HG03108 (cell line): Measurements from ENCODE around the gene TRMT44.
"Not testable (repeated sequence)": the region's sequence is repeated elsewhere in the genome, so short reads cannot be mapped to it uniquely, and the experiment has no call there.

ENCODE experiments used
- ATAC-seq: cut with Tn5 transposase; IDR thresholded peaks from one replicate; pipeline ENCODE4 v1.9.1; 2021; ENCODE audit warnings: moderate library complexity; ENCODE audit not compliant: unreplicated experiment

The TRMT44 gene

DNA sequence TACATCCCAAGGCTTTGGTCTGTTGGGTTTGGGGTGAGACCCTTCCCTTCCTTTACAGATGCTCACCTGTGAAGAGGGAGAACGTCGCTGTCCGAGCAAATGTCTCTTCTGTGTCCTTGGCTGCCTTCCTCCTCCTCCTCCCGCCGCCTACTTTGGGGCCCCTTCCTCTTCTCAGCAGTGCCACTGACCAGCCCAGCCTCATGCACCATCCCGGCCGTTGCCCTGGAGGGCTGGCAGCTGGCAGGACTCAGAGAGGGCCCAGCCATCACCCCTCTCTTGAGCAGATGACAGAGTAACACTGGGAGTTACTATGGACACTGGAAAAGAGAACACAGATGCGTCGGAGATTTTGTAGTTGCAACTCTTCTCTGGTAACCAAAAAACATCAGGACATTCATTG lies 68.2 kb downstream of the TRMT44 start:
- ATAC-seq, result no peak

DNA sequence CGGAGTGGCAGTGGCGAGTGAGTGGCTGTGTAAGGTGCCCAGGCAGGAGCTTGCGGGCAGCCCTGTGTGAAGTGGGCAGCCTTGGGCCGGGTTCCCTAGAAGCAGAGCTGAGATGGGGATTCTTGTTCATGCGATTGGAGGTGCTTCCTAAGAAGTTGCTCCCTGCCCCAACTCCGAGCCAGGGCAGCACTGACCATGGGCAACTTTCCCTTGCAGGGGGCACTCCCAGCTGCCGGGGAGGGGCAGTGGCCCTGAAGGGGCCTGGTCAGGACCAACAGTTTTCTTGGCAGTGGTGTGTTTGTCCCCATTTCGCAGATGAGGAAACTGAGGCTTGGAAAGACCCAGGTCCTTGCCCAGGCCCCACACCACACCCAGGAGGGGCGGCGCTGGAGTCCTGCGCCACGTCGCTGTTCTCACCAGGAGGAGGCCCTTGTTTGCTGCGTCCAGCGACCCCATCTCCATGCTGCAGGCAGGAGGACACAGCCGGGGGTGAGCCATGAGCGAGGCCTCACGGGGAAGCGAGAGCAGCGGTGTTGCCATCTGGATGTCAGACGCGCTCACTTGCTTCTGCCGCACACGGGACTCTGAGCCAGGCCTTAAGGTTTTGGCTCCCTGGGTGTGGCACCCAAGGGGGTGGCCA lies 68.9 kb downstream of the TRMT44 start:
- no peak for ATAC-seq

DNA sequence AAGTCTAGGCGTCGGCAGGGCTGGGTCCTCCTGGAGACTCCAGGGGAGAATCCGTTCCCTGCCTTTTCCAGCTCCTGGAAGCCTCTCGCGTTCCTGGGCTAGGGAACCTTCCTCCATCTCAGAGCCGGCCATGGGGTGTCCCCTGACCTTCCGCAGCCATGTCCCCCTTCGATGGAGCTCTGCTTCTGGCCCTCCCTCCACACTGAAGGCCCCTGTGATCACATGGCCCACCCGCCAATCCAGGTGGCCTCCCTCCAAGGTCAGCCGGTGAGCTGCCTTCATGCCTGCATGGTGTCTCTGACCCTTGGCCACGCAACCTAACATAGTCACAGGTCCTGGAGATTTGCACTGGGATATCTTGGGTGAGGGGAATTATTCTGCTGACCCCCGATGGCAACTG lies 69.6 kb downstream of the TRMT44 start:
- ATAC-seq, result no peak

DNA sequence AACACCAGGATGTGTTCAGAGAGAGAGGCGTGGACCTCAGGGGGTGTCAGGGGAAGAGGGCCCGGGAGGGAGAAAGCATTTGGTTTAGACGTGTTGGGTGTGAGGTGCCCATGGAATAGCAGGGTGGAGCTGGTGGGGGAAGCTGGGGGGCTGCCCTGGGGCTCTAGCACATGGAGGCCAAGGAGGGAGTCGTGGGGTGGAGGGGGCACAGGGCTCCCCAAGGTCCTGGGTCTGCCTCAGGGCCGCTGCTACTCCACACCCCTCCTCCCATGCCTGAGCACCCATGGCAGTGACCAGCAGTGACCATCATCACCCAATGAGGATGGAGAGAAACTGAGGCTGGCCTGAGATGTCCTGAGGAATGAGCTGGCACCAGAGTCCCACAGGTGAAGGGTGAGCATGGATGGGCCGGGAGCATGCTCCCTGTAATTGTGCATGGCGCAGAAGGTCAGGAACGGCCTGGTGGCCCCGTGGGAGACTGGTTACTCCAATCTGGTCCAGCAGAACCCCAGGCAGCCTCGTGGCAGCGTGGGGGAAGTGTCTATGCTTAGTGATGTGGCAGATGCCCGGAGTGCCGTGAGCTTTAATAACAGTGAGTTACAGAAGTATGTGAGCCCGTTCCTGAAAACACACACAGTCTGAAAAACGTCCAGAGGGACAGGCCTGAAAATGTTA lies 70.2 kb downstream of the TRMT44 start:
- no peak for ATAC-seq

DNA sequence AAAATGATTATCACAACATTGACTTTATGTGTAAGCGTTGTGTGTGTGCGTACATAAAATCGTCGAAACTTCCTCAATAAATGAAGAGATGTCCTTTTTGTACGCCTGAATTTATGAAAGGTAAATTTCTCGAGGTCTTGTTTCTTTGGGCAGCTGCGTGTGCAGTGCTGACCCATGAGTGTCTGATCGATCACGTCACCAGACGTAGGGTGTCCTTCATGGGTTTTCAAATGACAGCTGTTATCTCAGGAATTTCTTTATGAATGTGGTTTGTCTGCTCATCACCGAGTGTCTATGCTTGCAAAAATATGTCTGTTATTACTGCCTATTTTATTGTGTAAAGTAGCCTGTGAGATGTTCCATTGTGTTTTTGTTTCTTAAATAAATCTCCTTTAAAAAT lies 71.9 kb downstream of the TRMT44 start:
- no peak for ATAC-seq

DNA sequence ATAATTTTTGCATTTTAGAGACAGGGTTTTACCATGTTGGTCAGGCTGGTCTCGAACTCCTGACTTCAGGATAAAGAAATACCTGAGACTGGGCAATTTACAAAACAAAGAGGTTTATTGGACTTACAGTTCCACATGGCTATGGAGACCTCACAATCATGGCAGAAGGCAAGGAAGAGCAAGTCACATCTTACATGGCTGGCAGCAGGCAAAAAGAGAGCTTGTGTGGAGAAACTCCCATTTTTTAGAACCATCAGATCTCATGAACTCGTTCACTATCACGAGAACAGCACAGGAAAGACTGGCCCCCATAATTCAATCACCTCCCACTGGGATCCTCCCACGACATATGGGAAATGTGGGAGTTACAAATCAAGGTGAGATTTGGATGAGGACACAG lies 72.5 kb downstream of the TRMT44 start:
- ATAC-seq, result not testable (repeated sequence)

DNA sequence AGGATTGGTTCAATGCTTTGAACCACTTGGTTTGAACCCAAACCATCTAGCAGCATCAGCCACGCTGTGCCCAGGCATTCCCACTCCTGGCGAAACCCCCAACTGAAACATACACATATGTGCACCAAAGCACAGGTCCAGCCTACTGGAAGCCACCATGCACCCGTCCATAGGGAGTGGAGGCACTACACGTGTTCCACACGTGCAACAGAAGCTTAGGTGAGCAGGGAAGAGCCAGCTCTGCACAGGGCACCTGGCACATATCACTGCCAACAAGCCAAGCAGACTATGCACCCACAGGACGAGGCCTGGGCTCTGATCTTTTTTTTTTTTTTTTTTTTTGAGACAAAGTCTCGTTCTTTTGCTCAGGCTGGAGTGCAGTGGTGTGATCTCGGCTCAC lies 73.4 kb downstream of the TRMT44 start:
- ATAC-seq, result no peak

DNA sequence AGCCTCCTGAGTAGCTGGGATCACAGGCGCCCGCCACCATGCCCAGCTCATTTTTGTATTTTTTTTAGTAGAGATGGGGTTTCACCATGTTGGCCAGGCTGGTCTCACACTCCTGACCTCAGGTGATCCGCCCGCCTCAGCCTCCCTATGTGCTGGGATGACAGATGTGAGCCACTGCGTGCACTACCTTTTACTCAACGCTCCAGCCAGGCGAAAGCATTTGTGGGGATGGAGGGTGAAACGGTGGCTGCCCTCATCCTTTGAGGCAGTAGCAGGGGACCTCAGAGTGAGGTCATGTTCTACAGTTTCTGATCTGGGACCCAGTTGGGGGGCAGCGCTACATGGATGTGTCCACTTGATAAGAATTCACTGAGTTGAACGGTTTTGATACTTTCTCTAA lies 73.8 kb downstream of the TRMT44 start:
- no peak for ATAC-seq

DNA sequence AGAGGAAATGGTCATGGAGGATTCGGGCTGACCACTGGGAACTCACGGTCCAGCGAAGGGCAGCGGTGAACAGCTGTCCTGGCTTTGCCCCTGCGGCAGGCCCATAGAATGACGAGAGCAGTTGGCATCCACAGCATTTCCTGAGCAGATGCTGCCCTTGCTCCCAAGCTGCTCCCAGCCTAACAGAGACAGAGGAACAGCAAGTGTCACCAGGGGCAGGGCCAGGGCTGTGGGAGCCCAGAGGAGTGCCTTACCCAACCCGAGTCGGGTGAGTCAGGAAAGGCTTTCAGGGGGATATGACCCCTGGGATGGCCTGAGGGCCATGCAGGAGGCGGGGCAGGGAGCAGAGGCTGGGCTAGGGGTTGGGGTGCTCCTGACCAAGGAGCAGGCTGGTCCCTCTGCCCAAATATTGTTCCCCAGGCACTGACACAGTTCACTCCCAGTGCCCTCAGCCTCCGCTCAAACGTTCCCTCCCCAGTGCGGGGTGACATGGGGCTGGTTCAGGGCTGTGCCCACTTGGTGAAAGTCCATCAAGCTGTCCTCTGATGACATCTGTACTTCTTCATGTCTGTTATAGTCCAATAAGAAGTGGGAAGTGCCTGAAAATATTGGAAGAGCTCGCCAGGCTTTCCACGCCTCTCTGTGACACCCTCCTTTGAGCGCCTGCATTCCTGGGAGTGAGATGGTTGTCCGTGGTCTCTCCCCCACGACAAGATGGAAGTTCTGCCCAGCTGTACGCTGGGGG lies 74.9 kb downstream of the TRMT44 start:
- ATAC-seq, result no peak

DNA sequence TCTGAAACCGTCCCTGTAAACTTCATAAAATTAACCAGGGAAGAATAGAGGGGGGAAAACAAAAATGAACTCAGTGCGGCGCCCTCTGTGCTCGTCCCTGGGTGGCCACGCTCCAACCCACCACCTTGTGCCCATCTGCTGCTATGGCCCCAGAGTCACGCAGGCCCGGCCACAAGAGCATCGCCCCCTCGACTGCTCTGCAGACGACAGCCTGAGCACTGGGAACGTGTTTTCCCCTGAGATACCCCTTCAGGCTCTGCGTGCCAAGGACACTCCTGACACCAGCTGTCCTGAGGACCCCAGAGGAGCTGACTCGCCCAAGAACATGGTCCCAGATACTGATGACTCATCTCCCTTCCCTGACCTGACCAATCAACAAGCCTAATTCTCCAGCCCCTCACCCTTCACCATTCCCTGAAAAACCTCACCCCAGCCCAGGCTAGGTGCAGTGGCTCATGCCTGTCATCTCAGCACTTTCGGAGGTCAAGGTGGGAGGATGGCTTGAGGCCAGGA lies 75.5 kb downstream of the TRMT44 start:
- ATAC-seq, result no peak

DNA sequence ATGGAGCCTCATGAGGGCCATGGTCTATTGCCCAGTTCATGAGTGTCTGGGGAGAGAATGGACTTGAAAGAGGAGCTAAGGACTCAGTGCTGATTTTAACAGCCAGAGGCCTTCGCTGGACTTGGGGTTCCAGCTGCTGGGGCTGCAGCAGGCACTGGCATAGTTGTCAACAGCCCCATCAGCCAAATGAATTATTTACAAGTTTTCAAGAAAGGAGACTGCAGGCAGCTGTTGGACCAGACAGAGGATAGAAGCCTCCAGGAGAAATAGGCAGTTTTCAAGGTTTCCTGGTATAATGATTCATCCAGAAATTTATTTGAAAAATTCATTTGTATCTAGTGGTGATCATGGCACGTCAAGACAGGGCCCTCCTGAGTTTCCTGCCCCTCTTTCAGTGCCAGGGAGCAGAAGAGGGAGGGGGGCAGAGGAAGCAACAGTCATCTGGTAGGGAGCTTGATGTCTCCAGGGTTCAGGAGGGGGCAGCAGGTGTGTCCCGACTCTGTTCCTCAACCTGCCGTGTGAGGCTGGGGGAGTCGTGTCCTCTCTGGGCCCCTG lies 76.5 kb downstream of the TRMT44 start:
- ATAC-seq, result no peak

DNA sequence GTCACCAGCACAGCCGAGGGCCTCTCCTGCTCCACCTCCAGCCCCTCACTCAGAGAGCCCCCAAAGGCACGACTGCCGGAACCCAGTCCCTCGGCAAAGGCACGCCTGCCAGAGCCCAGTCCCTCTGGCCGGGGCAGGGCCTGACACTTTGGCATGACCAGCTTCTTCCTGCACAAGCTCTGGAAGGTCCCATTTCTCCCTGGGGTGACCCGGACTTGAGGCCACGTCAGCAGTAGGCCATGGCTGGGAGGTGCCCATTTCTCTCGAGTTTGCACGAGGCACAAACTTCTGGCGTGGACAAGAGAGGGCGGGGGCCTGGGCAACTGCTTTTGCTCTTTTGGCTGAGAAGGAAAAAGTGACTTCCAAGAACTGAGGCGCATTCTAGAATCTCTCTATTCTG lies 77.4 kb downstream of the TRMT44 start:
- ATAC-seq, result no peak

DNA sequence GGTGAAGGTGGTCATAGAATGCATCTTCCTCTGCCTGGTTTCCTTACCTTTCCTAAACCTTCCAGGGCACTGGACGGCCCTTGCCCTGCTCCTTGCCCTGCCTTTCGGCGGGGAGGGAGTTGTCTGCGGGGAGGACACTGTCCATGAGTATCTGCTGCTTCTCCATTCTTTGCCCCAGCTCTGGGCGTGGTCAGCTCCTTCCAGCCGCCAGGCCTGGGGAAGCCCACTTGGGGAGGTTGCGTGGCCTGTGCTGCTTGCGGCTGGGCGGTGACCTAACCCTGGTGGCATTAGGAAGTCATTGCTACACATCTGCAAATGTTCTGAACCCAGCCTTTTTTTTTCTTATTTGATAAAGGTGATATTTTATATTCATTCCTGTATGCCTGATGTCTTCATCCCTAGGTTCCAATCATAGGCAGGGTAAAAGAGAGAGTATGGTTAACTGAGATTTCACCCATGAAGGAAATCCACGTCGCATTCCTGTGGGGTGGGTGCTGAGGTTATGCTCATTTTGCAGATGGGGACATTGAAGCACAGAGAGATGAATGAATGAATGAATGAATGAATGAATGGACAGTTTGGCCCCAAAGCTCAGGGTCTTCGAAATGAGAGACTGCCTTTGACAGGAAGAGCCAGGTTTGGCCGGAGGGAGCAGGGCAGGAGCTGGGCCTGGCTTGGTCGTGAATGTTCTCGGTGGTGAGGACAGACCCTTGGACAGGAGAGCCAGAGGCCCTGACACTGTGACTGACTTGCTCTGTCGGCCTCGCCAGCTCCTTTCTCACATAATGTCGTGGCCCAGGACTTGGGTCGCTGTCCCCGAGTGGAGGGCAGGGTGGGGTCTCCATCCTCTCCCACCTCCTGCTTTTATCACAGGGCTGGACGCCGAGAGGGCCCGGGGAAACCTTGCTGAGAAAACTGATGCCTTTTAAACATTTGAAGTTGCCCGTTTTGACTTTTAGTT lies 81.9 kb downstream of the TRMT44 start:
- no peak for ATAC-seq

DNA sequence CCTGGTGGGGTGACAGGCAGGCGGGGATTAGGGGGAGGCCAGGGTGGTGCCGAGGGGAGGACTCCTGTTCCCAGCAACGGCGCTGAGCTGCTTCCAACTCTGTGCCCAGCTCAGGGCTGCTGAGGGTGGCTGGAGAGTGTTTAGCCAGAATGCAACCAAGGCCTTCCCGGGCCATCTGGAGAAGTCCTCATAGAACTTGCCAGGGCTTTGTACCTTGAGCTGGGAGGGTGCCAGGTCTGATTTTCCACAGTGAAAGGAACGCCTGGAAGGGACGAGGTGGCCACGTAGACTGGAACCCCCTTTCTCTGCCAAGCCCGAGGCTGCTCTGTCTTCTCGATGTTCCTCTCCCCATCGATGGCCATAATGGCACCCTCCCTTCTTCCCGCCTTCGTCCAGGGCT lies 82.6 kb downstream of the TRMT44 start:
- no peak for ATAC-seq

DNA sequence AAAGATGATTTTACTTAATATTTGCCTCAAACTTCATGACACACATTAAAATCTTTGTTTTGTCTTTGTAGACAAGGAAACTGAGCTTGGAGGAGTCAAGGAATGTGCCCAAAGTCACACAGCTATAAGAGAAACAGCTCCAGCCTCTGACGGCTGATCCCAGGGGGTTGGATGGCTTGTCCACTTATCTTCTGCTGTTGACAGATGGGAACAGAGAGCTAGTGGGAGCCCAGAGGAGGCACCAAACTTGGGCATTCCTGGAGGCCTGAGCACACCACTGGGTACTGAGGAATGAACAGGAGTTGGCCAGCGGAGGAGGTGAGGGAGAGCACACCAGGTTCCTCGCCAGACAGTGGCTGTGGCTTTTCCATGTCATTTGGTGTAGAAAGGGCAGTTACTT lies 83.2 kb downstream of the TRMT44 start:
- no peak for ATAC-seq

DNA sequence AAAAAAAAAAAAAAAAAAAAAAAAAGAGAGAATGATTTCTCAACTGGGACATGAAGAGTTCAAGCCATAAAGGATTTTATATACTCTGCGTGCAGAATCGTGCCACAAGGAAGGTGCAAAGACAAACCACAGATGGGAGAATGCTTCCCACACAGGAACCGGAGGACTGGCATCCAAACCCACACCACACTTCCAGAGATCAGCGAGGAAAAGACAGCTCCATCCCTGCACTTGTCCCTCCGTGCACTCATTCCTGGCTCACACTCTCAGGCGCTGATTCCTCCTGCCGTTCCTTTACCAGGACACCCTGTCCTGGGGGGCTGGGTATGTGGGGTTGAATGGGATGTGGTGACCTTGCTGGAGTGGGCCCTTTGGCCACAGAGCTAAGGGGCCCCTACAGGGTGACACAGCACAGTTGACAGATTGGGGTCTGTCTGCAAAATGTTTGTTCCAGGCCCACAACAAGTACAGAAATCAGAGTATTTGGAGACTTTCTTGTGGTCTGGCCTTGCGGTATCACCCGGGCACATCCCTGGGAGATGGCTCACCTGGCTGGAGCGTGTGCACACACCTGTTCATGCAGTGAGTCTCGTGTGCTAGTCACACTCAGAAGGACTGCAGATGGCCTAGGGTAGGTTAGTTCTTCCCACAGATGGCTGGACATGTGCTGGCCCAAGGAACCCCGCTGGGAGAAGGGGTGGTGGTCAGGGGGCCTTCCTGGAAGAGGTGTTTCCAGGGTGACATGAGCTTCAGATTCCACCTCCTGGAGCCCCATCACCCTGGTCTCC lies 84.2 kb downstream of the TRMT44 start:
- ATAC-seq, result no peak

DNA sequence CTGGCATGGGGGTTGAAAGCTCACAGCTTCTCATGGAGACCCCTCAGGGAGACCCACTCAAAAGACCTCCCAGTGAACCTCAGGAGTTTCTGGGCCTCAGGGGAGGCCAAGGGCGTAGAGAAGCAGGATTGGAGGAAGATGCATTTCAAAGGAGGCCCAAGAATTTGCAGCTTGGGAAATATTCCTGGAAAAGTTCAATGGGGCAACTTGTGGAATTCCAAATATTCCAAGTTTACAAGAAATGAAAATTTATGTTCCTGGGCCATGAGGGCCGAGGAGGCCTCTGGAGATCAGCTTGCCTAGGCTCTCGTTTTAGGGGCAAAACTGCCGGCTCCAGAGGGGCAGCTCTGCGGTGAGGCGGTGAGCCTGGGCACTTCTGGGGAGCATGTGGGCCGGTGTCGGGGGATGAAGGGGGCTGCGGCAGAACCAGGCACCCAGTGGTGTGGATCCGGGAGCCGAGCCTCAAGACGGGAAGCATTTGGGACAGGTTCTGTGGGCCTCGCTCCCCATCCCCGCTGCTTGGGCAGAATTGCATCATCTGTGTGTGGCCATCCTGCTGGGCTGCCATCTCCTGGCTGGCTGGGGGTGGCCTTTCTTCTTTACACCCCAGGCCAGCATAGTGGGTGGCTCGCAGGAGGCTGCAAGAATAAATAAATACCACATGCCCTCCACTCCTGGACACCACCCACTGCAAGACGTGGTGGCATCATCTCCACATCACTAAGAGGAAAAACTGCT lies 85.0 kb downstream of the TRMT44 start:
- ATAC-seq, result no peak
